Cardiac septum (tissue), 1 donor: Measurements from ENCODE around the gene ZNF385C. TPM values are rescaled to one million over a fixed set of nuclear protein-coding genes. Genes with fewer than 3 reads are reported as not detected.

Source experiments
- DNase-seq: peaks from one replicate; pipeline ENCODE4 v3.0.0-alpha.2; 2020; ENCODE audit warnings: low spot score
- intact Hi-C: fragments of 100-400 bp; cut with DNase I; formaldehyde crosslinking; loops from one replicate; pipeline ENCODE4 v1.14.0; 2022
- total RNA-seq: library from RNA; stranded (reverse); fragmentation: NEBNext Ultra II Directional; extraction: Animal tissue kit (Norgen Biotek cat#: 25700); gene quantifications from one replicate; pipeline ENCODE4 v1.2.1, GENCODE V29; 2021
- donor health status: DM: no; HTN: no; CAD: no.

The ZNF385C gene
- total RNA-seq, 1 donor from 2014 or later: 0.13 TPM

GRCh38 chr17:42055496-42055895 lies 42.8 kb downstream of the ZNF385C start:
- no peak for DNase-seq
- intact Hi-C loops: no loop called here

DNA sequence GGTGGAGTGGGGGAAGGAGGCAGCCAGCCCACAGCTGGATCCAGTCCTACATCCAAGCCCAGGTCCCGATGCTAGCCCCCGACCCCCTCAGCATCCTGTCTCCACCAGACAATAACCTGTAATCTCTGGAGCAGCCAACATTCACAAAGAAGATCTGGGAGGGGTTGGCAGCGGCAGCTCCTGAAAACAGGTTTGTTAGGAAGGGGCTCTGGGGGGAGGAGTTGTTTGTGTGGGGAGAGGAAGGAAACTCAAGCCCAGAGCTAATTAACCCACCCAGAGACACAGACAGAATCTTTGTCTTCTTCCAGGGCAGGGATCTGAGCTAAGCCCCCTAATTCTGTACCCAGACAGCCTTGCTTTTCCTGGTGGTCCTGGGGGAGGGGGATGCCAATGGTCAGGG lies 43.2 kb downstream of the ZNF385C start:
- DNase-seq: no peak
- intact Hi-C loops: no loop called here

- intact Hi-C loops: no loop called here
- DNase-seq: no peak
Measured at GRCh38 chr17:42053731-42054500, 44.4 kb downstream of the ZNF385C start.

GRCh38 chr17:42052346-42052877 lies 45.9 kb downstream of the ZNF385C start:
- intact Hi-C loops: no loop called here
- DNase-seq: no peak

- intact Hi-C loops: no loop called here
Measured at GRCh38 chr17:42051645-42052044, 46.6 kb downstream of the ZNF385C start.

GRCh38 chr17:42051013-42051400 lies 47.3 kb downstream of the ZNF385C start:
- no peak for DNase-seq
- intact Hi-C loops: no loop called here

More at GRCh38 chr17:42051645-42052044, 46.6 kb downstream of the ZNF385C start:
- DNase-seq: no peak

DNA sequence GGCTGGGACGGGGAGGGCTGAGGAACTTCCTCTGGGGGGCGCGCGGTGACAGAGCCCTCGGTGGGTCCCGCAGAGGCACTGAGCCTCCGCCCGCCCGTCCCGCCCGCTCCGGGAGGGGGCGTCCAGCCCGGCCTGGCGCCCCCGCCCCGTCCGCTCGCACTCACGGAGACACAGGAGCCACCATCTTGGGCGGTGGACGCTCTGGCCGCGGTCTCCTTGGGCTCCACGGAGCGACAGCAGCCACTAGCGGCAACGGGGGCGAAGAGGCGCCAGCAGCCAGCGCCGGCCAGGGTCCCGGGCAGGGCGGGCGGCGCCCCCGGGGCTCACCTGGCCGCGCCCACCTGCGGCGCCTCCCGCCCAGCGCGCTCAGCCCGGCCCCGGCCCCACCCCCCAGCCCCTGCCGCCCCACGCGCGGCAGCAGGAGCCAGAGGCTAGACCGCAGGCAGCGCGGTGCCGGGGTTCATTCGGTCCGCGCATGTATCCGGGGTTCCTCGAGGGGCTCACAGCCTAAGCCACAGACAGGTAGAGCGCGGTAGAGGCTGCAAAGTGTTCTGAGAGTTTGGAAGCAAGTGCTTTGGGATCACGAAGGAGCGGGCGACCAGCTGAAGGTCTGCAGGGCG lies 47.8 kb downstream of the ZNF385C start, which contains the start of gene C17orf113:
Gene C17orf113 (minus strand): TSS at position 209 of the 620 bp plus-strand sequence. CDS start 7,225 bp downstream, outside the sequence.
- DNase-seq: no peak
- intact Hi-C loops: no loop called here

- intact Hi-C loops: no loop called here
- no peak for DNase-seq
Measured at GRCh38 chr17:42049834-42050392, 48.4 kb downstream of the ZNF385C start.

DNA sequence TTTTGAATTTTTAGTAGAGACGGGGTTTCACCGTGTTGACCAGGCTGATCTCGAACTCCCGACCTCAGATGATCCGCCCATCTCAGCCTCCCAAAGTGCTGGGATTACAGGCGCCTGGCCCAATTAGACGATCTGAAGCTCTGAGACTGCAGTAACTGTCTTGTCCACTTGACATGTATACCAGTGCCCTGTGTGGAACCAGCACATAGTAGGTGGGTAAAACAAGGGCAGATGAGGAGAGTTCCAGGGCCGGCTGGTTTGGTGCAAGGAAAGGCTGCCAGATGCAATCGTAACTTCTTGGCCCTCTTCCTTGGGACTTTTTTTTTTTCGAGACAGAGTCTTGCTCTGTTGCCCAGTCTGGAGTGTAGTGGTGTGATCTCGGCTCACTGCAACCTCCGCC lies 50.9 kb downstream of the ZNF385C start:
- intact Hi-C loops: no loop called here
- DNase-seq: no peak

DNA sequence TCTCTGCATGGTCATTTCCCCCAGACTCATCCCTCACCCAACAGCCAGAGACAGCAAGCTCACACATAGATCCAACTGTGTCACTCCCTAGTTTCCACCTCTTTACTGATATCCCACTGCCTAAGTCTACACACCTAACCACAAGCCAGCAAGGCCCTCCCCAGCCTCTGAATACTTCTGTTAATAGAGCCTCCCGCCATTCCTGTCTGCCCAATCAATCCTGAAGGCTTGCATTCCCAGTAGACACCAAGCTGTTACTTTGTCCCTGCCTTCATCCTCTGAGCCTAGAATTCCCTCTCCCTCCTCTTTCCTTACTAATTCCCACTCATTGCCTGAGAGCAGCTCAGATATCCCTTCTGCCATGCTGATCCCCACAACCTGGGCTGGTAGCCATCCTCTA lies 52.6 kb downstream of the ZNF385C start:
- DNase-seq: no peak
- intact Hi-C loops: no loop called here

DNA sequence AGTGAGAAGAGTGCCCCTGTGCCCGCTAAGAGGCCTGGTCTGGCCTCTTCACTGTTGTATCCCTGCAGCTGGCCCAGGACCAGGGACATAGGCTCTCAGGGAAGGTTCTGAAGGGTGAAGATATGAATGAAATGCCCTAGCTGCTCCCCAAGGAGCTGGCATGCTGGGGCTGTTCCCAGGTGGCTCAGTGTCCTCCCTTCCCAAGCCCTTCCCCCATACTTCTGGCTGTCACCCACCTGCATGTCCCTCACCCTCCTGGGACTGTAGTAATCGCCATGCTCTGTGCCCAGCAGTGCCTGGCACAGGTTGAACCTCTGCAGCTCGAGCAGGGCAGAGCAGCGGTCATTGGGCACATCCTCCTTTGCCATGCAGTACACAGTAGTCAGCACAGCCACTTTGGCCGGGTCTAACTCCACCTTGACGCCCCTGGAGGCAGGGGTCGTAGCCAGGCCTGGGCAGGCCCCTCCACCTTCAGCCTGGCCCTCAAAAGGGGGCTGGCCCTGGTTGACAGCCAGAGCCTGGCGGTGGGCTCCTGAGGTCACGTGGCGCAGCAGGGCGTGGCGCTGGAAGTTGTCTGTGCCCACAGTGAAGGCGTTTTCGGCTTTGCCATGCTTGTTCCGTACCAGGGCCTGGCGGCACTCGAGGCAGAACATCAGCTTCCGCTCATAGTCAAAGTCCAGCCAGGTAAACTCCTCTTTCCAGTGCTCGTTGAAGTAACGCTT lies 55.5 kb downstream of the ZNF385C start:
- no peak for DNase-seq
- intact Hi-C loops: no loop called here

GRCh38 chr17:42041619-42042018 lies 56.7 kb downstream of the ZNF385C start:
- intact Hi-C loops: no loop called here
- DNase-seq: no peak

DNA sequence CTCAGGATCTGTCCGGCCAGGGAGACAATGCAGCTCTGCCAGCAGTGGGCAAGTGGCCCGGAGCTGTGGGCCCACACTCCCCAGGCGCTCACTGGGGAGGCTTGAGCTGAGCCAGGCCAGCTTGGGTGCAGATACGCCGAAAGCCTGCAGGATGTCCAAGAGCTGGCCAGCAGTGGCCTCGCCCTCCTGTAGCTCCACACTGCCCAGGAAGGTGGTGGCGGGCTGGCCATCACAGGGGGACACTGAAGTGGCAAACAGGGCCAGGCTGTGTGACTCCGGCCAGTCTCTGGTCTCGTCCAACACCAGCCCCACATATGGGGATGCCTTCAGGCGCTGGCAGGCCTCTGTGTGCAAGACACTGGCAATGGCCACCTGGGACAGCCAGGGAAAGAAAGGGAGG lies 57.5 kb downstream of the ZNF385C start:
- DNase-seq: no peak
- intact Hi-C loops: no loop called here

DNA sequence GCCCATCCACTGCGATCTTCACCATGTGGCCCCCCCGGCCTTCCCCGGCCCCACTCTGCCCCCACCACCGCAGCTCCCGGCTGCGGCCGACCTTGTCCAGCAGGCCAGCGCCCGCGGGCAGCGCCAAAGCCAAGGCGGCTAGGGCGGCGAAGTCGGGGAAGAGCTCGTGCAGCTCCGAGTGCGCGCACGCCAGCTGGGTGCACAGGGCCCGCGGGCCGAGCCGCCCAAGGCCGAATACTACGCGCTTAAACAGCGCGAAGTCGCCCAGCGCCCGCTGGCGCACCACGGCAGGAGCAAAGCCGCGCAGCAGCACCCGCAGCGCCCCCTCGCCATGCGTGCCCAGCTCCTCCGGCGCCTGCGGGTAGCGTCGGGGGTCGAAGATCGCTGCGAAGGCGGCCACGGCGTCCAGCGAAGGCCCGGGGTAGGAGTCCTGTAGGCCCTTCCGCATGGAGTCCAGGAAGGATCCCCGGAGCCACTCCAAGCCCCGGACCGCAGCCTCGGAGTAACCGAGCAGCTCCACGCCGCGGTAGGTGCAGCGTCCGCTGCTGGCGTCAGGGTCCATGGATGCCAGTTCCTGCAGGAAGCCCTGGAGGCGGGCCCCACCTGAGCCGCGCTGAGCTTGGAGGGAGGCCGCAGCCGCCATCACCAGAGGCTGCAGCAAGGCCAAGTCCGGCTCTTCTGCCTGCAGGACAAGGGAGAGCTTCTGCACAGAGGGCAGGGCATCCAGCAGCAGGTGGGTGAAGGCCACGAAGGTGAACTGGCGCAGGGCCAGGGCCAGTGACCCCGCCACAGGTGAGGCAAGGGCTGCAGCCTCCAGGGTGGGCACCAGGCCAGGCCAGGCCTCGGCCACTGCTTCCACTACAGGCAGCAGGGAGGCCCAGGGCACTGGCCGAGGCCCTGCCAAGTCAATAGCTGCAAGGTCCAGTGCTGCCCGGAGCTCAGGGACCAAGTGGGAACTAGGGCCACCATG lies 58.2 kb downstream of the ZNF385C start:
- intact Hi-C loops: no loop called here
- DNase-seq: no peak

DNA sequence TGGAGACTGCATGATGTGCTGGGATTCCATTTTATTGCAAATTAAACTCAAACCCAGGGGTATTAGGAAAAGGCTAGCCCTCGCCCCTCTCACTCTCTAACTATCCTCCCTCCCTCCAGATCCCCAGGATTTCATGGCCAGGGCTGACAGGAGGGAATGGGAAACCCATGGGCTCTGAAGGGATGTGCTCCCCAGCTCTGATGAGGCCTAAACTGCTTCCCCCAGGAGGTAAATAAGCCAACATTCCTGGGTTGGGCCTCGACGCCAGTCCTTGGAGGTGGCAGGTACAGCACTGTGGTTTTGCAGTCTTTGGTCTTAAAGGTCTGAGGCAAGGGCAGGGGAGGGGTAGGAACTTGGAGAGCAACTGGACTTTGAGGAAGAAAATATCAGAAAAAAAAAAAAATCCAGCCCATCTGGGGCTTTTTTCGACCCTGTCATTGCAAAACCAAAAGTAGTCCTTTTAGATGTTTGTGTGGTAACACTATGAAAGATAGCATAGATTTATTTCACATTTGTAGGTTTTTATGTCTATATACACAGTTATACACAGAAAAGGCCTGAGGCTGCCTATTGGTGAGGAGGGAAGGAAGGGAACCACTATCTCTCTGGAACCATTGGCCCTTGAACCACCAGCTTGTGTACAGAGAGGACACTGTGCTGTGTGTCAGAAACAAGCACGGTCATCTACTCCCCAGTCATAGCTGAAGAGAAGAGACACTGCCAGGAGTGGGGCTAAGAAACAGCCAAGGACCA lies 59.9 kb downstream of the ZNF385C start:
- DNase-seq: no peak
- intact Hi-C loops: no loop called here

DNA sequence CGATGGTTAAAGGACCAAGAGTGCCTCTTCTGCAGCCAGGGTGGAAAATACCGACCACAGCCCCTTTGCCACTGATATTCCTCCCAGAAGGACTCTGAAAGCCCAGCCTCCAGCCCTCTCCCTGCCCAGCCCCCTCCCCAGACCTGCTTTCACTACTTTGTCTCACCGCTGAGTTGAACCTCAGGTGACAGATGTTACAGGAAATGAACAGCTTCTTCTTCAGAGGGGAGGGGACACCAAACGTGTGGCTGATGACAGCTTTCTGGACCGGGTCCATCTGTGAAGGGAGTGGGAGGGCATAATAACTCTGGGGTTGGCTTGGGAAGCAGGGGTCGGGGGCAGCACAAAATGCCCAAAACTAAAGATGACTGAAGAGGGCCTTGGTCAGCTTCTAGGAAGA lies 64.2 kb downstream of the ZNF385C start:
- DNase-seq: no peak
- intact Hi-C loops: no loop called here

GRCh38 chr17:42031584-42031983 lies 66.7 kb downstream of the ZNF385C start:
- no peak for DNase-seq
- intact Hi-C loops: no loop called here

- intact Hi-C loops: loop anchor here (5.0 to 10.0 kb wide), 2 partner anchors 39 to 506 kb away; partner anchors contain the start of gene NAGLU
- no peak for DNase-seq
Measured at GRCh38 chr17:42028791-42029127, 69.5 kb downstream of the ZNF385C start.
